Measurements from ENCODE around the gene PDILT.
"Not testable (repeated sequence)": the region's sequence is repeated elsewhere in the genome, so short reads cannot be mapped to it uniquely, and the experiment has no call there.

GRCh38 chr16:20429499-20429898, 25.0 kb upstream of the PDILT start:
- TF ChIP-seq CTCF, POLR2A (IDR thresholded peaks at IDR 0.05): not testable (repeated sequence)
